Measurements from ENCODE around the gene ARID3C.

ARID3C gene

GRCh38 chr9:34573599-34574325 lies 55.1 kb downstream of the ARID3C start:
- DNase-seq (ENCODE audit: extremely low read depth, low read depth) = no peak
- no peak for TF ChIP-seq CTCF (IDR thresholded peaks at IDR 0.05; ENCODE audit: low read depth, low read length)

- no peak for TF ChIP-seq CTCF (IDR thresholded peaks at IDR 0.05; ENCODE audit: low read depth, low read length)
- DNase-seq (ENCODE audit: extremely low read depth, low read depth) = no peak
Observed at GRCh38 chr9:34572628-34573027, 56.2 kb downstream of the ARID3C start.

- TF ChIP-seq CTCF (IDR thresholded peaks at IDR 0.05; ENCODE audit: low read depth, low read length) = no peak
- DNase-seq (ENCODE audit: extremely low read depth, low read depth) = no peak
Observed at GRCh38 chr9:34572092-34572491, 56.8 kb downstream of the ARID3C start.

GRCh38 chr9:34571481-34571810 lies 57.4 kb downstream of the ARID3C start:
- no peak for DNase-seq (ENCODE audit: extremely low read depth, low read depth)
- TF ChIP-seq CTCF (IDR thresholded peaks at IDR 0.05; ENCODE audit: low read depth, low read length) = no peak

Measured in AG09319 (cell line).